ENCODE results near the gene ACOXL. TPM values are rescaled to one million over a fixed set of nuclear protein-coding genes. Genes with fewer than 3 reads are reported as not detected.

The ACOXL gene
- total and polyA plus RNA-seq, 5 donors from 2014 or later = 0.17 TPM; not detected in 4

DNA sequence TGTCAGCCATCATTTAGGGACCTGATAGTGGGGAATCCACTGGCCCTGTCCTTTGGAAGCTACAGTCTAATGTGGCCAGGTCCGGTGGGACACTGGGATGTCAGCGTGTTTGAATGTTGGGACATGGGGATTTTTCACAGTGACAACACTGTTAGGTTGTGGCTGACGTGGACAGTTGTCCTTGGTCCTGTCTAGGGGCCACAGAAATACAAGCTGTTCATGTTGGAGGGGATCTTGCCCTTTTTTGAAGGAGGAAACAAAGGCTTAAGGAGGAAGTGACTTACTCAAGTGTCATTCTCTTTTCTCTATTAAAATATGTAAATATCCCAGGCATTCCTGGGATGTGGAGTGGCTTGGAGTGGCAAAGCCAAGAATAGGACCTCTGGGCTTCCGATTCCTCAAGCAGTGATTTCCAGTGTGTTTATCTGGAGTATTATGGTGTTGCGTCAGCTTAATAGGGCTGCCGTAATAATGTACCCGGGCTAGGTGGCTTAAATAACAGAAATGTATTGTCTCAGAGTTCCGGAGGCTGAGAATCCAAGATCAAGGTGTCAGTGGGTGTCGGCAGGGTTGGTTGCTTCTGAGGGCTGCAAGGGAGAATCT, 8.5 kb downstream of the ACOXL start:
- Histone ChIP-seq H3K27ac (ENCODE audit: insufficient read depth, low read length, poor library complexity, severe bottlenecking) (no peak overlapping the region), H3K9me3 (ENCODE audit: control insufficient read depth in 2 of 2, low read length in 2 of 2) (no peaks in the 10 kb centered on the region), H3K27me3 (ENCODE audit: control insufficient read depth, insufficient read depth, low read length) (peaks cover 30% of the 10 kb centered on the region), H3K4me1 (ENCODE audit: control insufficient read depth, insufficient read depth, low read length, poor library complexity, severe bottlenecking) (no peaks in the 10 kb centered on the region), H3K4me3 (ENCODE audit: low read depth, low read length) (no peak overlapping the region), H3K36me3 (ENCODE audit: control insufficient read depth, insufficient read depth, low read length) (no peaks in the 10 kb centered on the region)
- Mint-ChIP-seq H3K36me3 (peaks cover 6% of the 10 kb centered on the region), H3K4me1 (no peaks in the 10 kb centered on the region), H3K4me3 (no peak overlapping the region), H3K9me3 (peaks cover 0 to 8% (median 6%) of the 10 kb centered on the region in 7 donors), H3K27ac (no peak overlapping the region), H3K27me3 (peaks cover 59% of the 10 kb centered on the region)
- no peak for ATAC-seq (ENCODE audit: low read depth in 2 of 2)
- DNase-seq = no peak

DNA sequence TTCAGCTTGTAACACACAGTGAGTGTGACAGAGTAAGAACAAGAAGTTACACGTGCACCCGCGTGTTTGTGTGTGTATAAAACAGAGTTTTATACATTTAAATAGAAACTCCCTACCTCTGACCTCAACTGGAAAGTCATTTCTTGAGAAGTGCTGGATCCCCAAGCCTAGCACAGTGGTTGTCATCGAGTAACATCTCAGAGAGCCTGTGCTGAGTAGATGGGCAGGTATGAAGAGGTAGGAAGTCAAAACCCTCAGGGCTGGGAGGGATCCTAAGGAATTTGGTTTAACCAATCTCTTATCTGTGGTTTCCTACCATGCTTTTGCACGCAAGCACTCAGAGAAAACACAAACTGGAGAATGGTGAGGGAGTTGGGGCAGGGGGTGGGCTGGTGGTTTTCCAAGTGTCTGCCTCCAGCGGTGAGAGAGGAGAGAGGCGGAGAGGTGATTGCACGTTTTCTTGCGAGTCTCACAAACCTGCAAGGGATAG, 9.2 kb downstream of the ACOXL start:
- Mint-ChIP-seq H3K36me3 (peaks cover 6% of the 10 kb centered on the region), H3K4me1 (no peaks in the 10 kb centered on the region), H3K27ac (no peak overlapping the region), H3K9me3 (peaks cover 0 to 8% (median 6%) of the 10 kb centered on the region in 7 donors), H3K27me3 (peaks cover 53% of the 10 kb centered on the region), H3K4me3 (no peak overlapping the region)
- no peaks in the 10 kb centered on the region for H3K9me3 ChIP-seq (ENCODE audit: control insufficient read depth in 2 of 2, low read length in 2 of 2)
- ATAC-seq (ENCODE audit: low read depth in 2 of 2) (no peak), DNase-seq (no peak)
- peaks cover 27% of the 10 kb centered on the region for H3K27me3 ChIP-seq (ENCODE audit: control insufficient read depth, insufficient read depth, low read length)
- H3K27ac ChIP-seq (ENCODE audit: insufficient read depth, low read length, poor library complexity, severe bottlenecking) = no peak overlapping the region
- H3K36me3 ChIP-seq (ENCODE audit: control insufficient read depth, insufficient read depth, low read length) = no peaks in the 10 kb centered on the region
- H3K4me3 ChIP-seq (ENCODE audit: low read depth, low read length) = no peak overlapping the region
- no peaks in the 10 kb centered on the region for H3K4me1 ChIP-seq (ENCODE audit: control insufficient read depth, insufficient read depth, low read length, poor library complexity, severe bottlenecking)

DNA sequence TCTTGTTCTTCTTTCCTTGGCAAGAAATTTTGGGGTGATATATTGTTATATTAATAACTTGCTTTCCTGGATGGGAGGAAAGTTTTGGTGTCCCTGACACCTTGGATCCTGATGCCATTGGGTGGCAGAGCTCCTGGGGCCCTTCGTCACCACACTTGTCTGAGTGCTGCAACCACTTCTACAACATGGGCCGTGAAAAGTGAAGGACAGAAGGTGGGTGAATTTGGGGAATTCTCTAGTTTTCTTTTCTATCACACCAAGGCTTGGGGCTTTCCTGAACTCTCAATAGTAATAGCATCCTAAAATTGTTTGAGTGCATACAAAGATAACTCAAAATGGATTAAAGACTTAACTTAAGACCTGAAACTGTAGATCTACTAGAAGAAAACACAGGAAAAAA, 10.0 kb downstream of the ACOXL start:
- Histone ChIP-seq H3K4me3 (ENCODE audit: low read depth, low read length) (no peak overlapping the region), H3K9me3 (ENCODE audit: control insufficient read depth in 2 of 2, low read length in 2 of 2) (no peaks in the 10 kb centered on the region), H3K4me1 (ENCODE audit: control insufficient read depth, insufficient read depth, low read length, poor library complexity, severe bottlenecking) (peaks cover 3% of the 10 kb centered on the region), H3K27ac (ENCODE audit: insufficient read depth, low read length, poor library complexity, severe bottlenecking) (no peak overlapping the region), H3K36me3 (ENCODE audit: control insufficient read depth, insufficient read depth, low read length) (no peaks in the 10 kb centered on the region), H3K27me3 (ENCODE audit: control insufficient read depth, insufficient read depth, low read length) (peaks cover 22% of the 10 kb centered on the region)
- H3K4me1 Mint-ChIP-seq = peaks cover 0 to 4% (median under 1%) of the 10 kb centered on the region in 4 donors
- H3K27ac Mint-ChIP-seq = no peak overlapping the region
- DNase-seq = no peak
- H3K36me3 Mint-ChIP-seq = peaks cover 6% of the 10 kb centered on the region
- peaks cover 0 to 8% (median 6%) of the 10 kb centered on the region in 7 donors for H3K9me3 Mint-ChIP-seq
- ATAC-seq (ENCODE audit: low read depth in 2 of 2) = no peak
- H3K4me3 Mint-ChIP-seq = no peak overlapping the region
- peaks cover 44% of the 10 kb centered on the region for H3K27me3 Mint-ChIP-seq

DNA sequence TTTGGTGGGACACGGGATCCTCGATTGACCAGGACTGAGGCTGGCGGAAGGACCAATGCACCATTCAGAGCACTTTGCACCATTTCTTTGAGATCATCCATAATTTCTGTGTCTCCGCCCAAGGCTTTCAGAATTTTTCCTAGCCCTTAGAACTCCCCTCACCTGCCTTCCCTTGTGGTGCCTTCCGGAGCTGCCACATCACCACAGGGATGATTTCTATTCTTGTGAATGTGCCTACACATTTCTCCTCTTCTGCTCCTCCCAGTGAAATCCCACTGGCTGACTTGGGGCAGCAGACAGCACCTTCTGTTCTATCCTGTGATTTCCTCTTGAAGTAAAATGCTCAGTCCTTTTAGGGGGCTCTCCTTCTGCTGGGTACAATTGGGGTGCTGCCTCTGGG, 11.2 kb downstream of the ACOXL start:
- Histone ChIP-seq H3K9me3 (ENCODE audit: control insufficient read depth in 2 of 2, low read length in 2 of 2) (no peaks in the 10 kb centered on the region), H3K4me1 (ENCODE audit: control insufficient read depth, insufficient read depth, low read length, poor library complexity, severe bottlenecking) (peaks cover 15% of the 10 kb centered on the region), H3K4me3 (ENCODE audit: low read depth, low read length) (no peak overlapping the region), H3K36me3 (ENCODE audit: control insufficient read depth, insufficient read depth, low read length) (no peaks in the 10 kb centered on the region), H3K27me3 (ENCODE audit: control insufficient read depth, insufficient read depth, low read length) (peaks cover 14% of the 10 kb centered on the region), H3K27ac (ENCODE audit: insufficient read depth, low read length, poor library complexity, severe bottlenecking) (no peak overlapping the region)
- peaks cover 4% of the 10 kb centered on the region for H3K36me3 Mint-ChIP-seq
- no peak overlapping the region for H3K4me3 Mint-ChIP-seq
- H3K4me1 Mint-ChIP-seq = peaks cover 9 to 16% (median 11%) of the 10 kb centered on the region in 4 donors
- peaks cover 0 to 6% (median 4%) of the 10 kb centered on the region in 7 donors for H3K9me3 Mint-ChIP-seq
- no peak for ATAC-seq (ENCODE audit: low read depth in 2 of 2)
- peaks cover 34% of the 10 kb centered on the region for H3K27me3 Mint-ChIP-seq
- H3K27ac Mint-ChIP-seq = no peak overlapping the region
- no peak for DNase-seq

DNA sequence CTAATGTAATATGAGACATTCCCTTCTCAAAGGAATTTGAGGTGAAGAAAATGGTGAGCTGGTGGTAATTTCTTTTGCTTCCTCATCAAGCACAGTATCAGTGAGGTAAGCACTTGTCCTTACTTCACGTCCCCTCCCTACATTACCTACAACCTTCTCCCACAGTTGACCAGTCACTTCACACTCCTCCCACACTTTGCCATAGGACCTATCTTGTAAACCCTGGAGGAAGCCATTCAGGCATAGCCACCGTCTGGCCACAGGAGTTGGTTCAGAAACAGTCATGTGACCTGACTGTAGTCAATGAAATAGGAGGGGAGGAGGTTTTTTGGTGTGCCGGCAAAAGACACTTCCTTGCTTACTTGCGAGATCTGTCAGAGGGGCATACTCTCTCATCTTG, 12.1 kb downstream of the ACOXL start:
- Mint-ChIP-seq H3K27me3 (peaks cover 30% of the 10 kb centered on the region), H3K9me3 (peaks cover 0 to 4% (median 0%) of the 10 kb centered on the region in 7 donors), H3K27ac (no peak overlapping the region), H3K4me3 (no peak overlapping the region), H3K36me3 (no peaks in the 10 kb centered on the region), H3K4me1 (peaks cover 12 to 19% (median 13%) of the 10 kb centered on the region in 4 donors)
- ATAC-seq (ENCODE audit: low read depth in 2 of 2) (no peak), DNase-seq (no peak)
- Histone ChIP-seq H3K36me3 (ENCODE audit: control insufficient read depth, insufficient read depth, low read length) (no peaks in the 10 kb centered on the region), H3K4me3 (ENCODE audit: low read depth, low read length) (no peak overlapping the region), H3K27ac (ENCODE audit: insufficient read depth, low read length, poor library complexity, severe bottlenecking) (no peak overlapping the region), H3K4me1 (ENCODE audit: control insufficient read depth, insufficient read depth, low read length, poor library complexity, severe bottlenecking) (peaks cover 19% of the 10 kb centered on the region), H3K9me3 (ENCODE audit: control insufficient read depth in 2 of 2, low read length in 2 of 2) (no peaks in the 10 kb centered on the region), H3K27me3 (ENCODE audit: control insufficient read depth, insufficient read depth, low read length) (peaks cover 11% of the 10 kb centered on the region)

DNA sequence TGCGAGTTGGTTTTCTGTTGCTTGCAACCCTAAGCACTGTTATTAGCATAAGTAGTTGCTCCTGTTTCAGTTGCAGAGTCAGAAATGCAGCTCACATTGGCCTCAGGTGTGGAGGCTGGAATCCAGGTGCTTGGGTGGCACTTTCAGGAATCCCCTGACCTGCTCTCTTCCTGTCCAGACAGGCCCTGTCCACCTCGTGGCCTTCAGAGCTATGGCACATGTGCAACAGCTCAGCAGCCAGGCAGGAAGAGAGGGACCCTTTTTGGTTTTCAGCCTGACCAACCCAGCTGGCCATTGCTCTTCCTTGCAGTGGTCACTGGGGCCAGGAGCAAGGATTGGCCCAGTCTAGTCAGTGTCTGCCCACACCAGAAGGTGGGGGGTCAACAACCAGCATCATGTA, 12.7 kb downstream of the ACOXL start:
- no peaks in the 10 kb centered on the region for H3K36me3 Mint-ChIP-seq
- H3K4me1 ChIP-seq (ENCODE audit: control insufficient read depth, insufficient read depth, low read length, poor library complexity, severe bottlenecking) = peaks cover 19% of the 10 kb centered on the region
- H3K4me3 Mint-ChIP-seq = no peak overlapping the region
- peaks cover 11% of the 10 kb centered on the region for H3K27me3 ChIP-seq (ENCODE audit: control insufficient read depth, insufficient read depth, low read length)
- DNase-seq (no peak), ATAC-seq (ENCODE audit: low read depth in 2 of 2) (no peak)
- no peaks in the 10 kb centered on the region for H3K9me3 ChIP-seq (ENCODE audit: control insufficient read depth in 2 of 2, low read length in 2 of 2)
- H3K27me3 Mint-ChIP-seq = peaks cover 27% of the 10 kb centered on the region
- H3K4me1 Mint-ChIP-seq = peaks cover 12 to 21% (median 13%) of the 10 kb centered on the region in 4 donors
- H3K27ac Mint-ChIP-seq = no peak overlapping the region
- peaks cover 0 to 4% (median 0%) of the 10 kb centered on the region in 7 donors for H3K9me3 Mint-ChIP-seq
- no peak overlapping the region for H3K27ac ChIP-seq (ENCODE audit: insufficient read depth, low read length, poor library complexity, severe bottlenecking)
- H3K4me3 ChIP-seq (ENCODE audit: low read depth, low read length) = no peak overlapping the region
- H3K36me3 ChIP-seq (ENCODE audit: control insufficient read depth, insufficient read depth, low read length) = no peaks in the 10 kb centered on the region

DNA sequence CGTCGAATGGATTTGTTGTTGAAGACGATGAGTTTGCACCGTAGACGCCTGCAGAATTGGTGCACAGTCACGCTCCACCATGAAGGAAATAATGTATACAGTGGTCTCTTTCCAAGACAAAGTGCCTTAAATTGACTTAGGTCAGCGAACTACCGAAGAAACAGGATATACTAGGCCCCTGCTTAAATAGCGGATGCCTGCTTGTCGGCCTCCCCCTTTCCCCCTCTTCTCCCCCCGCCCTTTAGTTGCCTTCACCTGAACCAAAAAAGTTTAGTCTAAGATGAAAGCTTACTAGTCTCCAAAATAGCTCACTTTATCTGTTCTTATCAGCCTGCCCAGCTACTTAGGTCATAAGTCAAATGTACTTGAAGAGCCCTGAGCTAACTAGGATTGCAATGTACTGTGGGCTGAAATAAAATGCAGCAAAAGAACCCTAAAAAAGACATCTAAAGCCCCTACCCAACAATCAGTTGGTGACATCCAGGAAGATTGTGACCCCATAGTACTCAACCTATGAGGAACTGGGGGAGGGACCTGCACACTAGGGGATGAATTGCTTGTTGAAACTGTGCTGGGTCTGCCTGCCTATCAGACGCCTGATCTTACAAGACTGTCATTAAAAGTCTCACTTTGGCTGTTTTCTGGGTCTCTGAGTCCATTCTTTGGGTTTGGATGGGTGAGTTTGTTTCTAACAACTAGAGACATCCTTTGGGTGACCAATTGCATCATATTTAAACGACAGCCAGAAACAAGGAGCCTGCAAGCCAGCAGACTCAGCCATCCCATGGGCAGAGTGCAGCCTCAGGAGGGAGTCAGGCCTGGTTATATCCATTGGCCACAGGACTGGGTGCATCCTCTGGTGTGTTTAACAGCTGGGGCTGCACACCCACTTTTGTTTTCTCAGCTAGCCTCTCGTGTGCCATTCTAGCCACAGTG, 14.5 kb downstream of the ACOXL start:
- no peak overlapping the region for H3K4me3 ChIP-seq (ENCODE audit: low read depth, low read length)
- H3K4me3 Mint-ChIP-seq = no peak overlapping the region
- H3K9me3 ChIP-seq (ENCODE audit: control insufficient read depth in 2 of 2, low read length in 2 of 2) = no peaks in the 10 kb centered on the region
- no peak for ATAC-seq (ENCODE audit: low read depth in 2 of 2)
- no peaks in the 10 kb centered on the region for H3K9me3 Mint-ChIP-seq
- H3K27ac ChIP-seq (ENCODE audit: insufficient read depth, low read length, poor library complexity, severe bottlenecking) = no peak overlapping the region
- no peaks in the 10 kb centered on the region for H3K36me3 Mint-ChIP-seq
- H3K27me3 ChIP-seq (ENCODE audit: control insufficient read depth, insufficient read depth, low read length) = peaks cover 5% of the 10 kb centered on the region
- peaks cover 13% of the 10 kb centered on the region for H3K27me3 Mint-ChIP-seq
- peaks cover 12 to 21% (median 13%) of the 10 kb centered on the region in 4 donors for H3K4me1 Mint-ChIP-seq
- H3K4me1 ChIP-seq (ENCODE audit: control insufficient read depth, insufficient read depth, low read length, poor library complexity, severe bottlenecking) = peaks cover 19% of the 10 kb centered on the region
- H3K27ac Mint-ChIP-seq = no peak overlapping the region
- DNase-seq = no peak
- no peaks in the 10 kb centered on the region for H3K36me3 ChIP-seq (ENCODE audit: control insufficient read depth, insufficient read depth, low read length)
